OCI-LY1 (cell line): ENCODE results near the gene TAS2R43.
"Not testable (repeated sequence)": the region's sequence is repeated elsewhere in the genome, so short reads cannot be mapped to it uniquely, and the experiment has no call there.

Experiments
- H2AFZ ChIP-seq: fragments of 200-600 bp; sonication (generic), shearing (Covaris generic); 2 replicates; pipeline ENCODE4 v1.6.0; 2014; ENCODE audit warnings: antibody characterized with exemption, mild to moderate bottlenecking, low read length
- H3F3A ChIP-seq: fragments of 200-600 bp; sonication (generic), shearing (Covaris generic); 2 replicates; pipeline ENCODE4 v1.6.0; 2014; ENCODE audit warnings: mild to moderate bottlenecking, antibody characterized with exemption, low read length, moderate library complexity; ENCODE audit not compliant: insufficient read depth
- H3K27ac ChIP-seq: fragments of 200-600 bp; sonication (generic); 2 replicates; pipeline ENCODE4 v1.5.1; 2014; ENCODE audit warnings: low read length, mixed run types, mild to moderate bottlenecking, low read depth; ENCODE audit not compliant: poor library complexity, severe bottlenecking
- H3K27me3 ChIP-seq: fragments of 200-600 bp; sonication (generic); 2 replicates; pipeline ENCODE4 v1.6.0; 2014; ENCODE audit warnings: antibody characterized with exemption, mild to moderate bottlenecking, low read length, moderate library complexity; ENCODE audit not compliant: insufficient read depth
- H3K36me3 ChIP-seq: fragments of 200-600 bp; sonication (generic); 2 replicates; pipeline ENCODE4 v1.6.1; 2014; ENCODE audit warnings: mild to moderate bottlenecking, antibody characterized with exemption, low read length, moderate library complexity, mixed read lengths; ENCODE audit not compliant: insufficient read depth
- H3K4me1 ChIP-seq: fragments of 200-600 bp; sonication (generic); 2 replicates; pipeline ENCODE4 v1.5.1; 2014; ENCODE audit warnings: mild to moderate bottlenecking, low read length, moderate library complexity; ENCODE audit not compliant: insufficient read depth, severe bottlenecking
- H3K4me2 ChIP-seq: fragments of 200-600 bp; sonication (generic), shearing (Covaris generic); 2 replicates; pipeline ENCODE4 v1.6.1; 2014; ENCODE audit warnings: low read length
- H3K4me3 ChIP-seq: fragments of 200-600 bp; sonication (generic); 2 replicates; pipeline ENCODE4 v1.5.1; 2014; ENCODE audit warnings: low read length, low read depth, mild to moderate bottlenecking, mixed read lengths; ENCODE audit not compliant: poor library complexity, severe bottlenecking
- H3K79me2 ChIP-seq: fragments of 200-600 bp; shearing (Covaris generic); 2 replicates; pipeline ENCODE4 v1.6.1; 2016; ENCODE audit warnings: mixed run types, low read length, mixed read lengths; ENCODE audit not compliant: insufficient read depth
- H3K9ac ChIP-seq: fragments of 200-600 bp; sonication (generic), shearing (Covaris generic); 2 replicates; pipeline ENCODE4 v1.6.1; 2014; ENCODE audit warnings: mild to moderate bottlenecking, low read length, mixed read lengths
- H3K9me2 ChIP-seq: fragments of 200-600 bp; sonication (generic), shearing (Covaris generic); 2 replicates; pipeline ENCODE4 v1.6.1; 2014; ENCODE audit warnings: low read depth, mild to moderate bottlenecking, low read length, mixed read lengths
- H3K9me3 ChIP-seq: fragments of 200-600 bp; shearing (Covaris generic); 2 replicates; pipeline ENCODE4 v1.6.1; 2014; ENCODE audit warnings: low read length, mixed read lengths
- H4K20me1 ChIP-seq: fragments of 200-600 bp; sonication (generic), shearing (Covaris generic); 2 replicates; pipeline ENCODE4 v1.6.0; 2016; ENCODE audit warnings: mild to moderate bottlenecking, low read length; ENCODE audit not compliant: insufficient read depth
- CTCF ChIP-seq: fragments of 200-600 bp; sonication (generic), shearing (Covaris generic); IDR thresholded peaks from 2 replicates; pipeline ENCODE4 v1.5.1; 2017; ENCODE audit warnings: mild to moderate bottlenecking, antibody characterized with exemption, low read length, moderate library complexity, mixed read lengths
- EZH2 ChIP-seq: fragments of 200-600 bp; sonication (generic), shearing (Covaris generic); IDR thresholded peaks from 2 replicates; pipeline ENCODE4 v1.8.0; 2017; ENCODE audit warnings: borderline replicate concordance, mixed run types, mild to moderate bottlenecking, antibody characterized with exemption, low read length, moderate library complexity, mixed read lengths

TAS2R43 gene

GRCh38 chr12:11070999-11071398 is 21.1 kb downstream of the TAS2R43 start:
- no peak overlapping the region for H3K4me2 ChIP-seq
- no peaks in the 10 kb centered on the region for H4K20me1 ChIP-seq
- no peak overlapping the region for H3K9ac ChIP-seq
- H3K79me2 ChIP-seq, result no peaks in the 10 kb centered on the region
- H3K27ac ChIP-seq, result no peak overlapping the region
- no peaks in the 10 kb centered on the region for H3F3A ChIP-seq
- no peaks in the 10 kb centered on the region for H3K4me1 ChIP-seq
- TF ChIP-seq EZH2 (no peak), CTCF (no peak)
- H2AFZ ChIP-seq, result no peak overlapping the region
- no peaks in the 10 kb centered on the region for H3K36me3 ChIP-seq
- H3K4me3 ChIP-seq, result no peak overlapping the region
- no peaks in the 10 kb centered on the region for H3K9me2 ChIP-seq
- H3K9me3 ChIP-seq, result no peaks in the 10 kb centered on the region
- no peaks in the 10 kb centered on the region for H3K27me3 ChIP-seq

GRCh38 chr12:11069854-11070365 is 22.2 kb downstream of the TAS2R43 start:
- Histone ChIP-seq H3K9ac (no peak overlapping the region), H3K9me3 (no peaks in the 10 kb centered on the region), H3K4me3 (no peak overlapping the region), H3K27ac (no peak overlapping the region), H2AFZ (no peak overlapping the region), H3K4me2 (no peak overlapping the region), H3K36me3 (no peaks in the 10 kb centered on the region), H3K9me2 (no peaks in the 10 kb centered on the region), H3F3A (no peaks in the 10 kb centered on the region), H3K79me2 (no peaks in the 10 kb centered on the region), H4K20me1 (no peaks in the 10 kb centered on the region), H3K4me1 (no peaks in the 10 kb centered on the region), H3K27me3 (no peaks in the 10 kb centered on the region)
- TF ChIP-seq EZH2 (no peak), CTCF (no peak)

GRCh38 chr12:11067514-11067913 is 24.6 kb downstream of the TAS2R43 start:
- Histone ChIP-seq H3K4me2 (no peak overlapping the region), H3K79me2 (no peaks in the 10 kb centered on the region), H3K36me3 (no peaks in the 10 kb centered on the region), H3F3A (no peaks in the 10 kb centered on the region), H4K20me1 (no peaks in the 10 kb centered on the region), H3K9me2 (no peaks in the 10 kb centered on the region), H3K9ac (no peak overlapping the region), H3K27me3 (no peaks in the 10 kb centered on the region), H3K4me1 (no peaks in the 10 kb centered on the region), H2AFZ (no peak overlapping the region), H3K9me3 (no peaks in the 10 kb centered on the region), H3K27ac (no peak overlapping the region), H3K4me3 (no peak overlapping the region)
- TF ChIP-seq EZH2 (no peak), CTCF (no peak)

GRCh38 chr12:11062194-11062593 is 29.9 kb downstream of the TAS2R43 start, which contains the start of gene TAS2R46:
TAS2R46 (minus strand) TSS chr12:11062294; CDS start chr12:11062294, 0 bp downstream.
- H3K27me3 ChIP-seq, H3F3A ChIP-seq, H2AFZ ChIP-seq, H3K27ac ChIP-seq, H3K4me2 ChIP-seq, H3K4me1 ChIP-seq, H3K9ac ChIP-seq, H3K9me2 ChIP-seq, H3K36me3 ChIP-seq, H4K20me1 ChIP-seq, H3K4me3 ChIP-seq, H3K79me2 ChIP-seq, H3K9me3 ChIP-seq: not testable (repeated sequence)
